Hepatocyte (in vitro differentiated cells): ENCODE results near the gene TEX19.

Experiments used
- CTCF ChIP-seq: fragments of 200-600 bp; sonication (generic); IDR thresholded peaks from 2 replicates; pipeline ENCODE4 v1.5.1; 2016; ENCODE audit warnings: antibody characterized with exemption, mild to moderate bottlenecking; ENCODE audit not compliant: poor library complexity
- EZH2 ChIP-seq: fragments of 200-600 bp; sonication (generic); IDR thresholded peaks from 2 replicates; pipeline ENCODE4 v1.6.1; 2016; ENCODE audit warnings: antibody characterized with exemption, mild to moderate bottlenecking, borderline replicate concordance

GRCh38 chr17:82383411-82383810 lies 24.4 kb downstream of the TEX19 start:
- no peak for TF ChIP-seq EZH2
- TF ChIP-seq CTCF, result no peak
